Activated CD8-positive, alpha-beta memory T cell treated with anti-CD3 and anti-CD28 coated beads for 1 hour (primary cell): ENCODE measurements around the gene PSAT1.

Source experiments
- DNase-seq, 2 donors: peaks; one replicate each; pipeline ENCODE4 v3.0.0-alpha.2; 2020; ENCODE audit warnings: low read depth in 1 of 2; ENCODE audit errors: extremely low read depth in 1 of 2

The PSAT1 gene

GRCh38 chr9:78358329-78359051, 61.6 kb downstream of the PSAT1 start:
- no peak for DNase-seq

- DNase-seq: no peak
Observed at GRCh38 chr9:78363221-78363620, 66.3 kb downstream of the PSAT1 start.

- DNase-seq: no peak
Observed at GRCh38 chr9:78365748-78366697, 69.1 kb downstream of the PSAT1 start.

GRCh38 chr9:78366827-78367226, 69.9 kb downstream of the PSAT1 start:
- no peak for DNase-seq

GRCh38 chr9:78368236-78368635, 71.3 kb downstream of the PSAT1 start:
- no peak for DNase-seq

GRCh38 chr9:78369639-78370219, 72.8 kb downstream of the PSAT1 start:
- peak in 1 of 2 donors; percentile 31 for DNase-seq

- DNase-seq: no peak
Observed at GRCh38 chr9:78370991-78371390, 74.1 kb downstream of the PSAT1 start.

- no peak for DNase-seq
Observed at GRCh38 chr9:78371981-78372380, 75.1 kb downstream of the PSAT1 start.
